Head of caudate nucleus (tissue), 42 donors: ENCODE results near the gene TTF2.
"Not testable (repeated sequence)": the region's sequence is repeated elsewhere in the genome, so short reads cannot be mapped to it uniquely, and the experiment has no call there.

Experiments
- DNase-seq, 42 donors: peaks; one replicate each; pipeline versions ENCODE4 v3.0.0 to v3.0.0-alpha.2; 2020 to 2021; ENCODE audit warnings: mixed read lengths in 7 of 42
- intact Hi-C: fragments of 100-400 bp; cut with DNase I; formaldehyde crosslinking; loops from one replicate; pipeline ENCODE4 v1.15.0; 2022

TTF2 gene

DNA sequence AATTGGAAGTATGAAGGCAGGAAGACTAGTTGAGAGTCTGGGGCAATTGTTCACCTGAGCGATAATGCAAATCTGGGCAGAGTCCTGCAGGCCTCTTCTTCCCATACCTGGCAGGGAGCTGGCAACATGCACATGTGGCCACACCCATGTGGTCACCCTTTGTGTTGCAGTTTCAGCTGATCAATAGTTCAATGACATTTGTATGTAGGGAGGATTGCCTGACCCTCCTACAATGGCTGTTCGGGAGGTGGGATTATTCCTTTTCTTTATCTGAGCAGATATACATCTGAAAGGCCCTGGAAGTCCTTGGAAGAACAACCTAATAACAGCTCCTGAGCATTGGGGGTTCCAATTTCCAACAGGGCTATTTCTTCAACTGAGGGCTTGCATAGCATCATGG, 76.6 kb downstream of the TTF2 start:
- intact Hi-C loops: no loop called here
- no peak for DNase-seq

DNA sequence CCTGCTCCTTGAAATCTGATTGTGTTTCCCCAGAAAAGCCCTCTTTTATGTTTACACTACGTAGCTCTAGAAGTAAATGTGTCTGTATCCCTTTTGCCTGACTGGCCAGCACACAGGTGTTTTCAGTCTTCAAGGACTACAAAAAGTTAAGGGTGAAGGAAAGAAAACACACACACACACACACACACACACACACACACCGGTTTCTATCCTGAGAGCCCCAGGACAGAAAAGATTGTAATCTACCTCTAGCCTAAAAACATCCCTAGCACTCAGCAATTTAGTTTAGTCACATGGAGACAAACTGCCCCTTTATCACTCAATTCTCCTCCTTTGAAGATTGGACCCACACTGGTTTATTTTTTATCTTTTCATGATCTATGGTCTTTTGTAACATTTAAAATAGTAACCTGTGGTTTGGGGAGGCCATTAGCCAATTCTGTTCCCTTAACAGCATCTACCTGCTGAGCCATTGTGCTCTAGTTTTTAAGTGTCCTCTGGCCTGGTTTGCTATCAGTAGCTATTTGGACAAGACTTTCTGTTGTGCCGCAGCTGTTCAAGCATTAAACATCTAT, 77.2 kb downstream of the TTF2 start:
- no peak for DNase-seq
- intact Hi-C loops: no loop called here

DNA sequence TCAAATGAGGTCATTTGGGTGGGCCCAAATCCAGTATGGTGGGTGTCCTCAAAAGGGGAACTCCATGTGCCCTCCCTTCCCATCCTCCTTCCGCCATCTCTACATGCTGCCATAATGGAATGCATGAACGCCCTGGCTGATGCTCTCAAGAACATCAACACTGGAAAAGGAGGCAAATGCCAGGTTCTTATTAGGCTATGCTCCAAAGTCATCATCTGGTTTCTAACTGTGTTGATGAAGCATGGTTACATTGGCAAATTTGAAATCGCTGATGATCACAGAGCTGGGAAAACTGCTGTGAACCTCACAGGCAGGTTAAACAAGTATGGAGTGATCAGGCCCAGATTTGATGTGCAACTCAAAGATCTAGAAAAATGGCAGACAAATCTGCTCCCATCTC, 78.0 kb downstream of the TTF2 start:
- intact Hi-C loops: no loop called here

DNA sequence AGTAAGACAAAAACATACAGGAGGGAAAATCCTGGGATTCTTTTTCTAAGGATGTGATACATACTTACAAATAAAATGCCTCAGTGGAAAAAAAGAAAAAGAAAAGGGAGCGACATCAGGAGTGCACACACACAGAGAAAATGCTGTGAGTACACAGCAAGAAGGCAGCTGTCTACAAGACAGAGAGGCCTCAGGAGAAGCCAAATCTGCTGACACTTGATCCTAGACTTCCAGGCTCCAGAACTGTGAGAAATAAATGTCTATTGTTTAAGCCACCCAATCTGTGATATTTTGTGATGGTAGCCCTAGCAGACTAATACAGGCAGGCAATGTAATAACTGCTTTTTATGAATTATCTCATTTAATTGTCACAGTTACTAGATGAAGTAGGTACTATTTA, 78.4 kb downstream of the TTF2 start:
- intact Hi-C loops: no loop called here
- DNase-seq: no peak

More for the DNA sequence above, 78.0 kb downstream of the TTF2 start:
- no peak for DNase-seq

DNA sequence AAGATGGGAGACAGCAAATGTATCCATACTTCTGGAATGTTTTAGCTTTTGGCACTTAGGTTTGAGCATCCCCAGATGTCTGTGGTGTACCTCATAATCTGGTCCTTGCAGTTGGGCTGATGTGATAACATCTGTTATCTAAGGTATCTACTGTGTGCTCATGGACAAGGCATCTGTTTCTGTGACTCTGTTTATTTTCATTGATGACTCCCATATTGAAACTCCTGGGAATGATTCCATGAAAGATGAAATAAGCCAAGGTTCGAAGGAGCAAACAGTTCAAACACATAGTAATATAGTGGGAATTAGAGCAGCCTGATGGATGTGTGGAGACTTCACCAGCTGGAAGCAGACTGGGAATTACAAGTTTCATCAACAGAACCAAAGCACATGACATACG, 82.1 kb downstream of the TTF2 start:
- no peak for DNase-seq

DNA sequence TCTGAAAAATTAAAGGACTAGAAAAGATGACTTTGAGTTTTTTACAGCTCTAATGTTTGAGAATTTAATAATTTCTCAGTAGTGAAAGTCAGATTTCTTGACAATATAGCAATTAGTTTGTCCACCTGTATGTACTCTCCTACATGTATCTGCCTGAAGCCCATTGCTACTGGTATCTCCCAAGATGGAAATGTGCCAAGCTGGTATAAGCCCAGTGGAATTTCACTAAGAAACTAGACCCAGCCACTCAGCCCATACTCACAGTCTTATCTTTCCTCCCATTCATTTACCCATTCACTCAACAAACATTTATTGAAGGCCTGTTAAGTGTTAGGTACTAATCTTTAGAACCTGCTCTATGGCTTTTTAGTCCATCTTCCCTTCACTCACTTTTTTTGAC, 83.0 kb downstream of the TTF2 start:
- intact Hi-C loops: no loop called here

More for the DNA sequence above, 82.1 kb downstream of the TTF2 start:
- intact Hi-C loops: no loop called here

DNA sequence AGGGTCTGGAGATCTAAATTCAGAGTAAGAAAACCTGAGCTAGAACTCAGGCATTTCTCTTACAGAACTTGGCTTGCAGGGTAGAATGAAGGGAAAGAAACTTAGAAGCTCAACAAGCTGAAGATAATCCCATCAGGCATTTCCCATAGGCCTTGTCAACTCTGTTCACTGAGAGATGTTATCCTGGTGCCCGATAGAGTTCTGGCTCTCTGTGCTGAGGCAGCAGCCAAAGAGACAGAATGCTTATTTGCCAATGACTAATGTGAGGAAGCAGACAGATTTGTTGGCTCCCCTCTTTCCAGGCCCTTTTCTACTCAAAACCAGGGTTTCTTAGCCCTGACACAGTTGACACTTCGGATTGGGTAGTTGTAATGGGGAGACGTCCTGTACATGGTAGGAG, 83.7 kb downstream of the TTF2 start:
- DNase-seq: no peak
- intact Hi-C loops: no loop called here

More for the DNA sequence above, 83.0 kb downstream of the TTF2 start:
- DNase-seq: no peak

DNA sequence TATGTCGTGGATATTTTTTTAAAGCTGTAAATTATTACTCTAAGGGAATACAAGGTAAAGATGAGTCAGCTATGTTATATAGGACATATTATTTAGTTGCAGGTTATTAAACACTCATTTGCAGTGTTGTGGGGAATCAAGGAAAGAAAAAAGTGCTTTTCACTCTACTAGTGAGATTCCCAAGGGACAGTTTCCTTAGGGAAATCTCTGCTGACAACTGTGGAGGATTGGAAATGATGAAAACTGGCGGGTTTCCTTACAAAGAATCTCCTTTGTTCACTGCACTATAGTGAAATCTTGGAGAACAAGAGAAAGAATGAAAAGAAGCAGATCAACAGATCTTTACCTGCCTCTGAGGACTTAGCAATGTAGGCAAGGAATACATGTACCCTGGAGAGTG, 85.9 kb downstream of the TTF2 start:
- no peak for DNase-seq
- intact Hi-C loops: no loop called here

DNA sequence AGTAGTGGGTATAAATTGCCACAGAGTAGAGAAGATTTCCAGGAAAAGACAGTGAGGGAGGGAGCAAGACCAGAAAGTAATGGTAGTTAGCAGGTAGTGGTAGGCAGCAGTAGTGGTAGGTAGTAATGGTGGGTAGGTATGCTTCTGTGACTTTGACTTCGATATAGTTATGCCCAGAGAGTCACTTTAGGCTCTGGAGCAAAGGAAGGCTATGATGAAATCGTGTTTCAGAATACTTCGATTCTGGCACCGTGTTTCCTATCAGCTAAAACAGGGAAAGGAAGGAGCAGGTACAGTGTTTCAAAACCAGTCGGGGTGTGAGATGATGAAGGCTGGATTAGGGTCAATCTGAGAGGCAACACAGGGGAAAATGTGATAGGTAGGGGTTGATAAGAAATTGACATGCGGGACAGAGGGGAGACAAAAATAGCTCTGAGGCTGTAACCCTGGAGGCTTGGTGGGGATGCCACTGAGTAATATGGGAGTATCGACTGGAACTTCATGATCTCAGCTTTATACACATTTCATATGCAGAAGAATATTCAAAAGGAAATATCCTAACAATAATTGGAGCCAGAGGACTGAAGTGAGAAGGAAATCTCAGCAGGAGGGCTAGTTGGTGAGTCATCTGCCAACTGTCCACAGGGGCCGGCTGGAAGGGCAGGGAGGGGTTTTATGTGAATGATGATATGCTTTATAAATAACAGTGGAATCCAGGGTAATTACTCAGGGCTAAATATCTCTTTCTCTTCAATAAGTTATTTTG, 86.6 kb downstream of the TTF2 start:
- intact Hi-C loops: no loop called here
- DNase-seq: no peak

DNA sequence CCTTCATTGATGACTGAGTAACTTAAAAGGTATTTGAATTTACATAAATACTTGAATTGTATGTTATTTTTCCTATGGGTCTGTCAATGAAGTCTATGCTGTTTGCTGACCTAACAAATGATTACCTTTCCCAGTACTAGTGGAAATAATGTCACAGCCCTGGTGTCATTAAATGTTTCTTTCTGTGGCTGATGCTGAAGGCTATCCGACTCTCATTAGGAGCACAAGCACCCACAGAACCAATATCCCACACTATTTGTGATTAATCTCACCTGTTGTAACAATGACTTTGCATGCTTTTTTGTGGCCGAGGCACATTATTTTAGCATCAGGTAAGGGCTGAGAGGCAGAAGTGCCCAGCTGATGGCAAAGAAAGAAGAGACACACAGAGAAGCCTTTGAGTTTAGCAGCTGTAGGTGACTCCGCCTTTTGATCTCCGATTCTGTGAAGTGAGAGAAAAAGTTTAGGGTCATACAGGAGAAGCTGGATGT, 87.3 kb downstream of the TTF2 start:
- intact Hi-C loops: no loop called here
- DNase-seq: no peak

DNA sequence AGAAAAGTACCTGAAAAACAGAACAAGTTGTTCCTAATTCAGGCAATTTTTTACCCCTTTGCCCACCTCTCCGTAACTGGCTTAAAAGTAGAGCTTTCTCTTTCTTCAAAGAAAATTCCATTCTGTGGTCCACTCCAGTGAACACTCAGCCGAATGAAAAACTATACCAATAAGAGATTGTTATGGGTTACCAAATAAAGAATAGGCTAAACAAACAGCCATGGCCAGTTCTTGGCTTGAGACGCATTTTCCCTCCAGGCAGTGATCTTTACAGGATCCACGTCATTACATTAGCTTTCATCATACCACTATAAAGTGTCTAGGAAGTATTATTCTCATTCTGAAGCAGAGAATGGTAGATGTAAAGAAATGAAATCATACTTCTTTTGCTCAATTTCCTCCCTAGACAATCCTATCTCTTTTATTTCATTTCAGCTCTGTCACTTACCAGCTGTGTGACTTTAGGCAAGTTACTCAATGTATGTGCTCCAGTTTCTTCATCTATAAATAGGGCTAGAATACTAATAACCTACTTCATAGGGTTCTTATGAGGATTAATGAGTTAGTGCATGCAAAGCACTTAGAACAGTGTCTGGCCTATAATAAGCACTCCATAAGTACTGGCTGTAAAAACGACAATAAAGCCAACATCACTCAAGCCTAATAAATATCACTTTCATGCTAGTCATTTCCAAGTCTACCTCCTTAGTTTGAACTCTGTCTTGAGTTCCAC, 87.9 kb downstream of the TTF2 start:
- no peak for DNase-seq
- intact Hi-C loops: no loop called here

DNA sequence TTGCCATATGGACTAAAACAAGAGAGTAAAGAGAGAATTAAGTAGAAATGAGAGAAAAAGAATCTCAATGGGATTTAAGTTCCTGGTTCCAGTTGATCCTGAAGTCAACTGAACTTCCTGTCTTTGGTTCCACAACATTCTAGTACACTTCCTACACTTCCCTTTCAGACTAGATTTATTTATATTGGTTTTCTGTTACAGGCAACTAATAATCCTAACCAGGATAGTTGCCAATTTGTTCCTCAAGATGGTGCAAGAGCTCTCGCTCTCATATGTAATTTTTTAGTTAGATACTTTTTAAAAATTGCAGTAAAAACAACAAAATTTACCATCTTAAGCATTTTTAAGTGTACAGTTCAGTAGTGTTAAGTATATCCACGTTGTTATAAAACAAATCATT, 90.2 kb downstream of the TTF2 start:
- no peak for DNase-seq

DNA sequence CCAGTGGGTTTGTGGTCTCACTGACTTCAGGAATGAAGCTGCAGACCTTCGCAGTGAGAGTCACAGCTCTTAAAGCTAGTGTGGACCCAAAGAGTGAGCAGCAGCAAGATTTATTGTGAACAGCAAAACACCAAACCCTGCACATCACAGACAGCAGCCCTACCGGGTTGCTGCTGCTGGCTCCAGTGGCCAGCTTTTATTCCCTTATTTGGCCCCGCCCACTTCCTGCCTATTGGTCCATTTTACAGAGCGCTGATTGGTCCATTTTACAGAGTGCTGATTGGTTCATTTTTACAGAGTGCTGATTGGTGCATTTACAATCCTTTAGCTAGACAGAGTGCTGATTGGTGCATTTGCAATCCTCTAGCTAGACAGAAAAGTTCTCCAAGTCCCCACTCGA, 91.2 kb downstream of the TTF2 start:
- intact Hi-C loops, DNase-seq: not testable (repeated sequence)

More for the DNA sequence above, 90.2 kb downstream of the TTF2 start:
- intact Hi-C loops: no loop called here
